ENCODE measurements around the gene OR10A5. TPM values are rescaled to one million over a fixed set of nuclear protein-coding genes. Genes with fewer than 3 reads are reported as not detected.

The OR10A5 gene
- total RNA-seq, 2 experiments from 2014 or later: not detected

GRCh38 chr11:6818967-6819366 lies 26.5 kb upstream of the OR10A5 start:
- no peaks in the 10 kb centered on the region for H3K4me1 Mint-ChIP-seq (ENCODE audit: low read depth)
- intact Hi-C loops (cut with DNase I, micrococcal nuclease): no loop called here
- H3K9me3 ChIP-seq (ENCODE audit: control insufficient read depth in 1 of 2, insufficient read depth in 1 of 2, low read length in 2 of 2): peaks cover 0 to 13% of the 10 kb centered on the region in 2 experiments
- H3K27me3 Mint-ChIP-seq: peaks cover 16% of the 10 kb centered on the region
- ChIA-PET POLR2A (no interaction called here), CTCF (no interaction called here)
- peaks cover 3% of the 10 kb centered on the region for H3K9me3 Mint-ChIP-seq
- TF ChIP-seq, protein P1, sequence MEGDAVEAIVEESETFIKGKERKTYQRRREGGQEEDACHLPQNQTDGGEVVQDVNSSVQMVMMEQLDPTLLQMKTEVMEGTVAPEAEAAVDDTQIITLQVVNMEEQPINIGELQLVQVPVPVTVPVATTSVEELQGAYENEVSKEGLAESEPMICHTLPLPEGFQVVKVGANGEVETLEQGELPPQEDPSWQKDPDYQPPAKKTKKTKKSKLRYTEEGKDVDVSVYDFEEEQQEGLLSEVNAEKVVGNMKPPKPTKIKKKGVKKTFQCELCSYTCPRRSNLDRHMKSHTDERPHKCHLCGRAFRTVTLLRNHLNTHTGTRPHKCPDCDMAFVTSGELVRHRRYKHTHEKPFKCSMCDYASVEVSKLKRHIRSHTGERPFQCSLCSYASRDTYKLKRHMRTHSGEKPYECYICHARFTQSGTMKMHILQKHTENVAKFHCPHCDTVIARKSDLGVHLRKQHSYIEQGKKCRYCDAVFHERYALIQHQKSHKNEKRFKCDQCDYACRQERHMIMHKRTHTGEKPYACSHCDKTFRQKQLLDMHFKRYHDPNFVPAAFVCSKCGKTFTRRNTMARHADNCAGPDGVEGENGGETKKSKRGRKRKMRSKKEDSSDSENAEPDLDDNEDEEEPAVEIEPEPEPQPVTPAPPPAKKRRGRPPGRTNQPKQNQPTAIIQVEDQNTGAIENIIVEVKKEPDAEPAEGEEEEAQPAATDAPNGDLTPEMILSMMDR (IDR thresholded peaks at IDR 0.05): no peak
- H3K36me3 Mint-ChIP-seq (ENCODE audit: low read depth): no peaks in the 10 kb centered on the region
- H3K27me3 ChIP-seq (ENCODE audit: control insufficient read depth in 1 of 2, insufficient read depth in 2 of 2, low read length in 2 of 2): peaks cover 0 to 3% of the 10 kb centered on the region in 2 experiments
- H3K4me3 Mint-ChIP-seq: no peak overlapping the region
- H3K27ac Mint-ChIP-seq: no peak overlapping the region
- no peaks in the 10 kb centered on the region for H3K4me1 ChIP-seq (ENCODE audit: insufficient read depth, low read length)
- DNase-seq (no peak), ATAC-seq (ENCODE audit: poor library complexity) (no peak)
- no peaks in the 10 kb centered on the region for H3K36me3 ChIP-seq (ENCODE audit: insufficient read depth, low read length)
- no peak overlapping the region for H3K27ac ChIP-seq (ENCODE audit: low read depth in 1 of 2, low read length in 2 of 2)
- no peak overlapping the region for H3K4me3 ChIP-seq (ENCODE audit: low read length)

DNA sequence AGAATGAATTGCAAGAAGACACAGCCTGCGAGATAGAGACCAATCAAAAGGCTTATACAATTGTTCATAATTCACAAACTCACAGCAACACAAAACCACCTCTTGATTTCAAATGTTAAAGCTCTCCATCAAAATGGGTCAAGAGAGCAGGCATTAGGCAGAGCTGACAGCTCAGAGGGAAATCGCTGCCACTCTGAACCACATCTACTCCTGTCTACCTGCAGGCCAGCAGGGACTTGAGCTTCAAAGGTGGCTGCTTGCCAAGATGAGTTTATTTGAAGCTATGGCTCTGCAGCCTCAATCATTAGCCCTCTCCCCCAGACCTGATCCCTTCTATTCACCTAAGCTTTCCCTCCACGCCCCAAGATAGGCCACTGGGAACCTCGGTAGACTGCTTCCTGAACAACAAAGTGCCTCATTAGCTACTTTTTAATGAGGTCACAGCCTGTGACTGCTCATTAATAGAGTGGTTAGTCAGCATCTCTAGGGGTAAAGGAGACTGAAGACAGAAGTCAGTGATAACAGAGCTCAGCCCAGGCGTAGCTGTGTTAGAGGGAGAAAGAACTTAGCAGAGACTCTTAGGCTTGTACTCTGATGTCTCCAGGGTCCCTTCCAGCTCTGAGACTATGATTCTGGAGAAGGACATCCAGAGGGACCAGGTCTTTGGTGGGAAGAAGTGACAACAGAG lies 21.2 kb upstream of the OR10A5 start:
- intact Hi-C loops (cut with DNase I, micrococcal nuclease): no loop called here
- Mint-ChIP-seq H3K4me1 (ENCODE audit: low read depth) (no peaks in the 10 kb centered on the region), H3K36me3 (ENCODE audit: low read depth) (no peaks in the 10 kb centered on the region), H3K9me3 (peaks cover 3% of the 10 kb centered on the region), H3K27ac (no peak overlapping the region), H3K4me3 (no peak overlapping the region), H3K27me3 (peaks cover 22% of the 10 kb centered on the region)
- H3K4me3 ChIP-seq (ENCODE audit: low read length): no peak overlapping the region
- CTCF ChIA-PET: no interaction called here
- DNase-seq: no peak
- POLR2A ChIA-PET: no interaction called here
- H3K36me3 ChIP-seq (ENCODE audit: insufficient read depth, low read length): no peaks in the 10 kb centered on the region
- H3K9me3 ChIP-seq (ENCODE audit: control insufficient read depth in 1 of 2, insufficient read depth in 1 of 2, low read length in 2 of 2): no peaks in the 10 kb centered on the region
- no peak for ATAC-seq (ENCODE audit: poor library complexity)
- H3K27ac ChIP-seq (ENCODE audit: low read depth in 1 of 2, low read length in 2 of 2): no peak overlapping the region
- H3K27me3 ChIP-seq (ENCODE audit: control insufficient read depth in 1 of 2, insufficient read depth in 2 of 2, low read length in 2 of 2): no peaks in the 10 kb centered on the region
- no peaks in the 10 kb centered on the region for H3K4me1 ChIP-seq (ENCODE audit: insufficient read depth, low read length)
- TF ChIP-seq, protein P1 (IDR thresholded peaks at IDR 0.05): no peak

DNA sequence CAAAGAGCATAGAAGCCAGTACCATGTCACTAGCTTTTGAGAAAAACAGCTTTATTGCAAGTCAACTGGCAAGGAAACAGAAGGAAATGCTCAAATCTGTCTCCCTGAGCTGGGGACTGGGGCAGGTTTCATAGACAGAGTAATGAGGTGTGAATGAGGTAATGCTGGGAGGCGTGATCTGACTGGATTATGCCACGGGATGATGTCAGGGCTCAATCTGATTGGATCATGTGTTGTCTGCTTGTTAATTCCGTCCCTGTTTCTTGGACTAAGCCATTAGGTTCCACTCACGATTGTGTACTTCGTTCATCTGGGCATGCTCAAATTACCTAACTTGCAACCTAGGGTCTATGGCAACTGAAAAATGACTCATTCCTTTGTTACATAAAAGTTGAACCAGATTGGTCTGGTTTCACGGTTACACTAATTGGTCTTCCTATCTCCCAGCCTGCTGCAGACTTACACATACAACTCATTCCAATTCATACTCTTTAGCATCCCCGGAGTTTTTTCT lies 20.2 kb upstream of the OR10A5 start:
- TF ChIP-seq, protein P1 (IDR thresholded peaks at IDR 0.05): no peak
- CTCF ChIA-PET: interaction anchor here (1.9 kb wide), 1 partner anchor 12 kb away, joined by 9 read pairs; no protein-coding TSS in a partner anchor
- POLR2A ChIA-PET: no interaction called here

More for the DNA sequence above, 20.2 kb upstream of the OR10A5 start:
- Histone ChIP-seq H3K27ac (ENCODE audit: low read depth in 1 of 2, low read length in 2 of 2) (no peak overlapping the region), H3K4me1 (ENCODE audit: insufficient read depth, low read length) (no peaks in the 10 kb centered on the region), H3K27me3 (ENCODE audit: control insufficient read depth in 1 of 2, insufficient read depth in 2 of 2, low read length in 2 of 2) (no peaks in the 10 kb centered on the region), H3K4me3 (ENCODE audit: low read length) (no peak overlapping the region), H3K36me3 (ENCODE audit: insufficient read depth, low read length) (no peaks in the 10 kb centered on the region), H3K9me3 (ENCODE audit: control insufficient read depth in 1 of 2, insufficient read depth in 1 of 2, low read length in 2 of 2) (no peaks in the 10 kb centered on the region)
- Mint-ChIP-seq H3K4me1 (ENCODE audit: low read depth) (no peaks in the 10 kb centered on the region), H3K9me3 (peaks cover under 1% of the 10 kb centered on the region), H3K27ac (no peak overlapping the region), H3K27me3 (peaks cover 17% of the 10 kb centered on the region), H3K4me3 (no peak overlapping the region), H3K36me3 (ENCODE audit: low read depth) (no peaks in the 10 kb centered on the region)
- ATAC-seq (ENCODE audit: poor library complexity): no peak
- DNase-seq: no peak
- intact Hi-C loops (cut with DNase I, micrococcal nuclease): no loop called here

Data from CD4-positive, alpha-beta T cell (primary cell).